SK-N-SH (cell line): ENCODE results near the gene ZNF620. TPM values are rescaled to one million over a fixed set of nuclear protein-coding genes. Genes with fewer than 3 reads are reported as not detected.

Experiments
- CTCF ChIA-PET: fragments of 300-600, 350-600 bp; formaldehyde crosslinking; extraction: SDS; loops from one replicate; lab custom pipeline; 2021; lab: Yijun Ruan, JAX
- POLR2A ChIA-PET: fragments of 350-600 bp; sonication (Branson Sonifier 250); formaldehyde crosslinking; extraction: SDS; loops from one replicate; lab custom pipeline; 2020; ENCODE audit warnings: antibody characterized with exemption, inconsistent platforms; lab: Yijun Ruan, JAX
- DNase-seq: peaks from one replicate; pipeline ENCODE4 v3.0.0; 2012
- H2AFZ ChIP-seq: fragments of 200-600 bp; sonication (generic); 2 replicates; pipeline ENCODE4 v1.8.1; 2016; ENCODE audit warnings: antibody characterized with exemption, mild to moderate bottlenecking, low read depth
- H3F3A ChIP-seq: fragments of 200-600 bp; sonication (generic); replicated peaks from 2 replicates; pipeline ENCODE3; 2016; ENCODE audit warnings: antibody characterized with exemption, mild to moderate bottlenecking; ENCODE audit not compliant: insufficient read depth
- H3K27ac ChIP-seq, 2 experiments: fragments of 200-500 bp in 1 of 2; fragments of 200-600 bp in 1 of 2; sonication (Bioruptor generic) in 1 of 2; sonication (generic), shearing (Covaris generic) in 1 of 2; 2 replicates each; pipeline versions ENCODE4 v1.5.1 to v1.6.1; 2014 to 2016; ENCODE audit warnings: low read depth in 2 of 2, inconsistent platforms in 1 of 2, low read length in 1 of 2, mild to moderate bottlenecking in 1 of 2, mixed read lengths in 1 of 2
- H3K27me3 ChIP-seq: fragments of 200-600 bp; sonication (generic), shearing (Covaris generic); 2 replicates; pipeline ENCODE4 v1.6.1; 2016; ENCODE audit warnings: mixed run types; ENCODE audit not compliant: insufficient read depth
- H3K36me3 ChIP-seq, 2 experiments: fragments of 200-500 bp in 1 of 2; fragments of 200-600 bp in 1 of 2; sonication (Bioruptor generic) in 1 of 2; sonication (generic) in 1 of 2; replicated peaks in 1 of 2; 2 replicates each; pipeline versions ENCODE3 to v1.5.1; 2014 to 2016; ENCODE audit warnings: low read length in 1 of 2, mild to moderate bottlenecking in 1 of 2; ENCODE audit not compliant: insufficient read depth in 2 of 2, control insufficient read depth in 1 of 2
- H3K4me1 ChIP-seq, 2 experiments: fragments of 200-500 bp in 1 of 2; fragments of 200-600 bp in 1 of 2; sonication (Bioruptor generic) in 1 of 2; sonication (generic), shearing (Covaris generic) in 1 of 2; 2 replicates each; pipeline versions ENCODE4 v1.5.1 to v1.6.1; 2014 to 2016; ENCODE audit warnings: low read depth in 1 of 2, low read length in 1 of 2, mixed run types in 1 of 2; ENCODE audit not compliant: insufficient read depth in 2 of 2, control insufficient read depth in 1 of 2
- H3K4me2 ChIP-seq: fragments of 200-600 bp; sonication (generic), shearing (Covaris generic); 2 replicates; pipeline ENCODE4 v1.6.1; 2017; ENCODE audit warnings: mixed run types
- H3K4me3 ChIP-seq, 2 experiments: fragments of 200-500 bp in 1 of 2; fragments of 200-600 bp in 1 of 2; sonication (Bioruptor generic) in 1 of 2; sonication (generic), shearing (Covaris generic) in 1 of 2; 2 replicates each; pipeline versions ENCODE4 v1.5.1 to v1.8.1; 2014 to 2016; ENCODE audit warnings: low read depth in 2 of 2, inconsistent platforms in 1 of 2, low read length in 1 of 2, mild to moderate bottlenecking in 1 of 2, mixed read lengths in 1 of 2, moderate library complexity in 1 of 2
- H3K79me2 ChIP-seq: fragments of 200-600 bp; sonication (generic); 2 replicates; pipeline ENCODE4 v1.8.1; 2017; ENCODE audit warnings: mild to moderate bottlenecking; ENCODE audit not compliant: insufficient read depth
- H3K9ac ChIP-seq: fragments of 200-600 bp; sonication (generic); 2 replicates; pipeline ENCODE4 v1.6.1; 2017; ENCODE audit warnings: mixed run types
- H3K9me2 ChIP-seq: fragments of 200-600 bp; sonication (generic); 2 replicates; pipeline ENCODE4 v1.6.1; 2017; ENCODE audit warnings: mixed run types
- H3K9me3 ChIP-seq: fragments of 200-600 bp; sonication (generic); 2 replicates; pipeline ENCODE4 v1.6.1; 2017; ENCODE audit warnings: mixed run types, mild to moderate bottlenecking, moderate library complexity
- H4K20me1 ChIP-seq: fragments of 200-600 bp; sonication (generic); 2 replicates; pipeline ENCODE4 v1.6.1; 2017; ENCODE audit warnings: mild to moderate bottlenecking, mixed run types; ENCODE audit not compliant: insufficient read depth
- CHD2 ChIP-seq: fragments of 150-350 bp; IDR thresholded peaks from 2 replicates; pipeline ENCODE4 v1.6.1; 2018; ENCODE audit warnings: low read length; ENCODE audit not compliant: partially characterized antibody
- EP300 ChIP-seq, 2 experiments: IDR thresholded peaks; 2 replicates each; pipeline versions ENCODE4 v1.4.0 to v1.6.1; 2012; ENCODE audit warnings: borderline replicate concordance in 1 of 2, low read depth in 1 of 2, low read length in 1 of 2
- GATA2 ChIP-seq: sonication (generic); formaldehyde crosslinking; IDR thresholded peaks from 2 replicates; pipeline ENCODE4 v1.5.0; 2020; ENCODE audit warnings: mild to moderate bottlenecking, missing genetic modification reagents
- MXI1 ChIP-seq: IDR thresholded peaks from 2 replicates; pipeline ENCODE4 v1.6.1; 2012; ENCODE audit warnings: mild to moderate bottlenecking, low read depth, low read length, improper control_type of control experiment
- NFIC ChIP-seq: IDR thresholded peaks from 2 replicates; pipeline ENCODE4 v1.4.0; 2012; ENCODE audit warnings: borderline replicate concordance
- NRF1 ChIP-seq: IDR thresholded peaks from 2 replicates; pipeline ENCODE4 v1.6.1; 2012; ENCODE audit warnings: low read depth, mild to moderate bottlenecking, low read length
- POLR2AphosphoS5 ChIP-seq: IDR thresholded peaks from 2 replicates; pipeline ENCODE4 v1.6.1; 2012; ENCODE audit warnings: low read depth, low read length
- RCOR1 ChIP-seq: fragments of 150-350 bp; IDR thresholded peaks from 2 replicates; pipeline ENCODE4 v1.6.1; 2017; ENCODE audit warnings: antibody characterized with exemption, low read length
- TAF1 ChIP-seq: IDR thresholded peaks from 2 replicates; pipeline ENCODE4 v1.6.1; 2012; ENCODE audit warnings: low read depth, mild to moderate bottlenecking, low read length, moderate library complexity, borderline replicate concordance
- TEAD4 ChIP-seq: IDR thresholded peaks from 2 replicates; pipeline ENCODE4 v1.4.0; 2012; ENCODE audit warnings: mild to moderate bottlenecking, borderline replicate concordance; ENCODE audit not compliant: insufficient read depth
- WGBS: methylation state at CpG from one replicate; pipeline ENCODE4 v1.1.6; 2017; ENCODE audit warnings: low lambda C conversion rate; 5-methylcytosine and 5-hydroxymethylcytosine counted together
- polyA plus RNA-seq, 3 experiments: library from polyadenylated mRNA; depleted of rRNA; stranded (reverse); fragments of >200 nt; gene quantifications; 2 replicates each; pipeline ENCODE4 v1.2.3, GENCODE V29; 2012
- TF ChIP-seq, protein P1 (sequence below): IDR thresholded peaks from 2 replicates; pipeline ENCODE4 v1.6.1; 2012; ENCODE audit warnings: mild to moderate bottlenecking, low read depth, low read length, moderate library complexity

Gene ZNF620
- polyA plus RNA-seq, 1 of the 3 experiments (the other 2 are of a cell fraction) = 2.0 TPM

DNA sequence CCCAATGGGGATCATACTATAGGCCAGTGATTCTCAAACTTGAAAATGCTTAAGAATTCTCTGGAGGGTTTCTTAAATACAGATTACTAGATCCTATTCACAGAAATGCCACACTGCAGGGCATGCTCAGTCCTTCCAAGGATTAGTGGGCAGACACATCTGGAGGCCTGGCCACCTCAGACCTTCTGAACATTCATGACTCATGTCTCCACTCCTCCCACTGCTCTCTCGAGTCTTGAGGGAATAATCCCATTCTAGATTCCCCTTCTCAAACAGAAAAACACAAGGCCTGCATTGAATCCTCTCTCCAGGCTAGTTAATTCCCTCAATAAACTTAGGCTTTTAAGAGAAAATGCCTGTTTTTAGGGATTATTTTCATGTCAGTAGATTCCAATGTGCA lies 41.0 kb downstream of the ZNF620 start:
- Histone ChIP-seq H3K79me2 (no peaks in the 10 kb centered on the region), H3K9me3 (no peaks in the 10 kb centered on the region), H2AFZ (no peak overlapping the region), H3K9me2 (no peaks in the 10 kb centered on the region), H3K36me3 (peaks cover 0 to 5% of the 10 kb centered on the region in 2 experiments), H3K4me1 (no peaks in the 10 kb centered on the region), H3K4me3 (no peak overlapping the region), H3K27me3 (no peaks in the 10 kb centered on the region), H3K9ac (no peak overlapping the region), H3K4me2 (no peak overlapping the region), H3F3A (peaks cover 3% of the 10 kb centered on the region), H3K27ac (no peak overlapping the region), H4K20me1 (no peaks in the 10 kb centered on the region)
- TF ChIP-seq POLR2AphosphoS5 = no peak
- no peak for TF ChIP-seq GATA2
- TF ChIP-seq NFIC = no peak
- TF ChIP-seq CHD2 = no peak
- TF ChIP-seq MXI1 = no peak
- no peak for TF ChIP-seq TEAD4
- no peak for TF ChIP-seq EP300 (IDR thresholded peaks at IDR 0.05; ENCODE audit: borderline replicate concordance in 1 of 2, low read depth in 1 of 2, low read length in 1 of 2)
- TF ChIP-seq TAF1 = no peak
- TF ChIP-seq RCOR1 = no peak
- TF ChIP-seq NRF1 = no peak
- TF ChIP-seq, protein P1, sequence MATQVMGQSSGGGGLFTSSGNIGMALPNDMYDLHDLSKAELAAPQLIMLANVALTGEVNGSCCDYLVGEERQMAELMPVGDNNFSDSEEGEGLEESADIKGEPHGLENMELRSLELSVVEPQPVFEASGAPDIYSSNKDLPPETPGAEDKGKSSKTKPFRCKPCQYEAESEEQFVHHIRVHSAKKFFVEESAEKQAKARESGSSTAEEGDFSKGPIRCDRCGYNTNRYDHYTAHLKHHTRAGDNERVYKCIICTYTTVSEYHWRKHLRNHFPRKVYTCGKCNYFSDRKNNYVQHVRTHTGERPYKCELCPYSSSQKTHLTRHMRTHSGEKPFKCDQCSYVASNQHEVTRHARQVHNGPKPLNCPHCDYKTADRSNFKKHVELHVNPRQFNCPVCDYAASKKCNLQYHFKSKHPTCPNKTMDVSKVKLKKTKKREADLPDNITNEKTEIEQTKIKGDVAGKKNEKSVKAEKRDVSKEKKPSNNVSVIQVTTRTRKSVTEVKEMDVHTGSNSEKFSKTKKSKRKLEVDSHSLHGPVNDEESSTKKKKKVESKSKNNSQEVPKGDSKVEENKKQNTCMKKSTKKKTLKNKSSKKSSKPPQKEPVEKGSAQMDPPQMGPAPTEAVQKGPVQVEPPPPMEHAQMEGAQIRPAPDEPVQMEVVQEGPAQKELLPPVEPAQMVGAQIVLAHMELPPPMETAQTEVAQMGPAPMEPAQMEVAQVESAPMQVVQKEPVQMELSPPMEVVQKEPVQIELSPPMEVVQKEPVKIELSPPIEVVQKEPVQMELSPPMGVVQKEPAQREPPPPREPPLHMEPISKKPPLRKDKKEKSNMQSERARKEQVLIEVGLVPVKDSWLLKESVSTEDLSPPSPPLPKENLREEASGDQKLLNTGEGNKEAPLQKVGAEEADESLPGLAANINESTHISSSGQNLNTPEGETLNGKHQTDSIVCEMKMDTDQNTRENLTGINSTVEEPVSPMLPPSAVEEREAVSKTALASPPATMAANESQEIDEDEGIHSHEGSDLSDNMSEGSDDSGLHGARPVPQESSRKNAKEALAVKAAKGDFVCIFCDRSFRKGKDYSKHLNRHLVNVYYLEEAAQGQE = no peak
- ChIA-PET POLR2A (no interaction called here), CTCF (no interaction called here)
- DNase-seq = no peak
- 16% methylated on average over 1 of the region's 1 CpG for WGBS

DNA sequence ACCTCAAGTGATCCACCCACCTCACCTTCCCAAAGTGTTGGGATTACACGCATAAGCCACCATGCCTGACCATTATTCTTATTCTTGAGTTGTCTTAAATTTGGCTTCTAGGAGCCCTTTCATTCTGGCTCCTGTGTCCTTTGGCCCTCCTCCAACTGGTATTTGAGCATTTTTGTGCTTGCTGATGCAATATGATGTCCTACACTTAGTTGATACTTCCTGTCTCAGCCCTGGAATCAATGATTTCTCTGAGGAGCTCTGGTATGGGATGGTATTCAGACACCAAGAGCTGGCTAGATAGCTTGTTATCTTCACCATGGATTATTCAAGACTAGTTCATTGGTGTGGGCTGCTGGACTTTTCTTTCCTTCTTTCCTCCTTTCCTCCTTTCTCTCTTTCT lies 44.3 kb downstream of the ZNF620 start:
- TF ChIP-seq CHD2 = no peak
- DNase-seq = no peak

More for the DNA sequence above, 44.3 kb downstream of the ZNF620 start:
- Histone ChIP-seq H3K27ac (no peak overlapping the region), H3K9ac (no peak overlapping the region), H3K27me3 (no peaks in the 10 kb centered on the region), H3K4me2 (no peak overlapping the region), H3K9me3 (no peaks in the 10 kb centered on the region), H3K4me3 (no peak overlapping the region), H3F3A (peaks cover 3% of the 10 kb centered on the region), H3K9me2 (no peaks in the 10 kb centered on the region), H3K79me2 (no peaks in the 10 kb centered on the region), H3K4me1 (no peaks in the 10 kb centered on the region), H3K36me3 (no peaks in the 10 kb centered on the region), H4K20me1 (no peaks in the 10 kb centered on the region), H2AFZ (no peak overlapping the region)
- POLR2A ChIA-PET = no interaction called here
- CTCF ChIA-PET = interaction anchor here (0.7 kb wide), 1 partner anchor 20 kb away, joined by 3 read pairs; no protein-coding TSS in a partner anchor
- 88% methylated on average over 1 of the region's 1 CpG for WGBS
